Fibroblast of peridontal ligament (primary cell): ENCODE results near the gene SREBF1.
A peak's percentile ranks its signal among the peaks of the same experiment; 100 is the strongest.

Source experiments
- DNase-seq: peaks from one replicate; pipeline ENCODE4 v3.0.0-alpha.2; 2010; ENCODE audit errors: extremely low read depth

The SREBF1 gene

GRCh38 chr17:17824783-17825614, 11.8 kb downstream of the SREBF1 start:
- DNase-seq: no peak

DNA sequence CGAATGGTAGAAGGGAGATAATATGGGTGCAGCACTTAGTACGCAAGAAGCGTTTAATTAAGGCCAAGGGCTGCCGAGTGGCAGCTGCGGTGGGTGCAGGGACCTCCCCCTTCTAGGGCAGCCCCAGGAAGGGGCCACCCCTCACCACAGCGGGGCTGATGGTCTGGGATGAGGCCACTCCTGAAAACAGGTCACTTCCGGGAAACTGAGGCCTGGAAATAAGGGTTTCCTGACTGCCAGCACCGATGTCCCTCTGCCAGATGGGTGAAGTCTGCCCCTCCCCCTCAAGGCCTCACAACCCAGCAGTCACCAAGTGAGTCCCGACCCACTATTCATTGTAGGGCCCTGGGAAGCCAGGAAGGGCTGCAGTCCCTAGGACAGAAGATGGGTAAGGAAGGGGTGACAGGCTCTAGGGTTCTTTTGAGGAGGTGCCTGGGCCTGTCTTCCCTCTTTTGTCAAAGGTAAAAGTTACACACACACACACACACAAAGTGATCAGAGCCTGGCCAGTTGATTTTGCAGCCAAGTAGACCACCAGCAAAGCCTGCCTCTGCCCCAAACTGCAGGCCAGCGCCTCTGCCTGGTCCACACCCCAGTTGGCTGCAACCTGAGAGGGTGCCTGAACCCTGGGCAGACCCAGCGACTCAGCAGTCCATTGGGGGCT, 12.5 kb downstream of the SREBF1 start:
- no peak for DNase-seq

GRCh38 chr17:17823433-17824118, 13.2 kb downstream of the SREBF1 start:
- peak; percentile 58 for DNase-seq

GRCh38 chr17:17822616-17823015, 14.2 kb downstream of the SREBF1 start:
- no peak for DNase-seq

GRCh38 chr17:17822189-17822588, 14.6 kb downstream of the SREBF1 start:
- peak; percentile 92 for DNase-seq

- DNase-seq: no peak
Observed at GRCh38 chr17:17820463-17821158, 16.2 kb downstream of the SREBF1 start.

GRCh38 chr17:17820046-17820445, 16.7 kb downstream of the SREBF1 start:
- DNase-seq: no peak

- peak; percentile 52 for DNase-seq
Observed at GRCh38 chr17:17819561-17819995, 17.2 kb downstream of the SREBF1 start.

DNA sequence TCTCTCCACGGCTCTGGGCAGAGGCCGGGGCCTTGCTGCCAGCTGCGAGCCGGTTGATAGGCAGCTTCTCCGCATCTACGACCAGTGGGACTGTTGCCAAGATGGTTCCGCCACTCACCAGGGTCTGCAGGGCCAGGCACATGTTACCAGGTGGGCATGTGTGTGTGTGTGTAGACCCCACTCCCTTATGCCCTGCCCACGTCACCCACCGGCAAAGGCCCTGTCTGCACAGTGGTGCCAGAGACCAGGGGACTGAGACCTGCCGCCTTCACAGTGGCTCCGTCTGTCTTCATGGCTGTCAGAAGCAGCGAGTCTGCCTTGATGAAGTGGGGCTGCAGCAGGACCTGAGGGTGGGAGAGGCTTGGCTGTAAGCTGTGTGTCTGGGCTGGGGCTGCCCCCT, 17.7 kb downstream of the SREBF1 start:
- DNase-seq: no peak

- DNase-seq: no peak
Observed at GRCh38 chr17:17818088-17818526, 18.7 kb downstream of the SREBF1 start.

GRCh38 chr17:17817552-17817947, 19.2 kb downstream of the SREBF1 start:
- no peak for DNase-seq

- no peak for DNase-seq
Observed at GRCh38 chr17:17816831-17817551, 19.8 kb downstream of the SREBF1 start.

GRCh38 chr17:17816240-17816814, 20.5 kb downstream of the SREBF1 start:
- no peak for DNase-seq

- DNase-seq: no peak
Observed at GRCh38 chr17:17815436-17816200, 21.2 kb downstream of the SREBF1 start.

GRCh38 chr17:17815062-17815406, 21.8 kb downstream of the SREBF1 start:
- no peak for DNase-seq

DNA sequence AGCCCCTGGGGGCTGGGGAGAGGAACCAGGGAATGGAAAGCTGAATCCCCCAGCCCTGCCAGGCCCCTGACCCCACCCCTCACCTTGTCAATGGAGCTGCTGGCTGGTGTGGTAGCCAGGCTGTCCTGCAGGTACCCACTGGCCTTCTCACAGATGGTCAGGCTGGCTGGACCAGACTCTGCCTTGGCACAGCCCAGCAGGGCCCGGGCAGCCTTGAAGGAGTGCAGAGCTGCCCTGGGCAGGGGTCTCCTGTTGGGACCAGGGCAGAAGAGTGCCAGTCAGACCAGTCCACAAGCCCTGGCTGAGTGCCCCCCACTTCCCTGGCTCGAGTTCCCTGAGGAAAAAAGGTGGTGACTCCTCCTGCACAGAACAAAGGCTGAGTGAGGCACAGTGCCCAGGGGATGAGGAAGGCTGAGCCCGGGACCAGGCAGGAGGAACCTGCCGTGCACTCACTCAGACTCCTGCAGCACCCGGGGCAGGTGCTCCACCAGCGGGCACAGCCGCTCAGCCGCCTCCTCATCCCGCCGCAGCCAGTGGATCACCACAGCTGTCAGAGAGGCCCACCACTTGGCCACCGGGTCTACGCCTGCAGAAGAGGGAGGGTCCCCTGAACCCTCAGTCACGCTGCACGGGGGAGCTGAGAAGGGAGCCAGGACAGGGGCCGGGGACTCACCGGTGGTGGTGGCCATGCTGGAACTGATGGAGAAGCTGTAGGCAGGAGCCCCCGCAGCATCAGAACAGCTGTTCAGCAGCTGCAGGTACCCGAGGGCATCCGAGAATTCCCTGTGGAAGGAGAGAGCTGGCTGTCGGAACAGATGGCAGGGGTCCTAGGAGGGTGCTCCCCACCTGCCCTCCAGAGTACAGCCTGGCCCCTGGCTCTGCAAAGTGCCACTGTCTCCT, 22.4 kb downstream of the SREBF1 start:
- DNase-seq: no peak

GRCh38 chr17:17813725-17814095, 23.1 kb downstream of the SREBF1 start:
- DNase-seq: no peak

GRCh38 chr17:17813055-17813724, 23.6 kb downstream of the SREBF1 start:
- DNase-seq: no peak
